ENCODE results near the gene PNKD.
A peak's percentile ranks its signal among the peaks of the same experiment; 100 is the strongest.
"Not testable (repeated sequence)": the region's sequence is repeated elsewhere in the genome, so short reads cannot be mapped to it uniquely, and the experiment has no call there.

PNKD gene

DNA sequence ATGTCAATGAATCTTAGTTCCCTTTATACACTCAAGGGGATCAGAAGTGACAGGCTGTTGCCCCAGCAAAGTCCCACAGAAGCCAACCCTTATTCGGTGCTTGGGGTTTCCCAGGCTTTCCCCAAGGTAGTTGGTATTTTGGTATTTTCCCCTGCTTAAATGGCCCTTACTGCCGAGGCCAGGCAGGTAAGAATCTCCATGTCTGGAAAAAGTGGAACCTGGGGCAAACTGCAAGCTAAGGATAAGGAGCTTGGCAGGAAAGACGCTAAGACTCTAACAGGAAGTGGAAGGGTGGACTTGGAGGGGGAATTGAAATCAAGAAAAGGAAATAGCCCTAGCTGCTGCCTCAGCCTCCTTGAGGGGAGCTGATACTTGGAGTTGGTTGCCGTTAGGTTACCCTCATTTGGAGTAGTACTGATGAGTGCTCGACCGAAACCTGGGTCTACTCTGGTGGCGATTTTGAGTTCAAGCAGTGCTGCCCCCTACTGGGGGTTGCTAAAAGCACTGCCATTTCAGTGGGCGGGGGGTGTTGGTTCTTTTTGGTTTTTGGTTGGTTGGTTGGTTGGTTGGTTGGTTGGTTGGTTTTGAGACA lies 12.8 kb upstream of the PNKD start:
- no peak for DNase-seq

DNA sequence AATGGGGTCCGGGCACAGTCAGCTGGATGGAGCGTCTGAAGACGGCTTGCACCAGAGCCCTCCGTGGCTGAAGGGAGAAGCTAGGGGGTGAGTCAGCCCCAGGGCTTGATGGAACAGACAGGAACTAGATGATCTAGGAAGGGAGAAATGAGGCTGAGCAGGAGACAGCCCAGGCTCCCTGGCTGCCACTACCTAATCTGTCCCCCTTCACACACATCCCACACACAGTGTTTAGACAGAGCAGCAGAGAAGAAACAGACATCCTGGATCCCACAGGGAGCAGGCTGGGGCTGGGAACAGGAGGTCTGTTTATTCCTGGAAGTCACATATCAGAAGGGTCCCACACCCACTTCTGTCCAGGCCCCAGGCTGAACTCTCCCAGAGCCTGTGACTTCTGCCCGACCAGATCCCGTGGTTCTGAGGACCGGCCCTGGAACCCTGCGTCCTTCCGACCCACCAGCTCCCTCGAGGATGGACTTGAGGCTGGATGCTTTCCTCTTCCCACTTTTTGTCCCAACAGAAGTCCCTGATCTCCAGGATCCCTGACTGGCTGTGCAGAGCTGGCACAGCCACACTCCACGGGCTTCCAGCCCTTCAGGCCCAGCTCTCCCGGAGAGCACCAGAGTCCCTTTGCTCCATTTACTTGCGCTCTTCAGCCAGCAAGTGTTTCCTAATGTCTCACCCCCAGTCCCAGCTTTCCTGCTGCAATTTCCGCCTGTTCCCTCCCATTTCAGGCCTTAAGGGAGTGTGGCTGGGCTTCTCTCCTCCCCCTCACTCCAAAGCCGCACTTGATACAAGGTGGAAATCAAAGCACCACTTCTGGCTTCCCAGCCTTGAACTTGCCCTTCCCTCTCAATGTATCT lies 11.0 kb upstream of the PNKD start:
- peak; percentile 96 for DNase-seq

DNA sequence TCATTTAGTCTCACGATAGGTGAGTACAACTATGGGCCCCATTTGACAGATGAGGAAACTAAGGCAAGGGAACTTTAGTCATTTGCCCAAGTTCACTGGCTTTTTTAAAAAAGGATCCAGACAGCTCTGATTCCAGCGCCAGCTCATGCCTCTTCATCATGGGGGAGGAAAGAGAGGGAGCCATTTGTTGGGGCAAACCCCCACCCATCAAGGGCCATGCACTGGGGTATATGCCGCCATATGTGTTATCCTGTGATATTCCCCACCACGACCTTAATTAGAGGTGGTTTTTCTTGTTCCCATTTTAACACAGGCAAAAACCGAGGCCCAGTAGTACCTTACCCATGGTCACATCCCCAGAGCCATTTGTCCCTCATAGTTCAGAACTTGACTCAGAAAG lies 10.2 kb upstream of the PNKD start:
- DNase-seq: no peak

DNA sequence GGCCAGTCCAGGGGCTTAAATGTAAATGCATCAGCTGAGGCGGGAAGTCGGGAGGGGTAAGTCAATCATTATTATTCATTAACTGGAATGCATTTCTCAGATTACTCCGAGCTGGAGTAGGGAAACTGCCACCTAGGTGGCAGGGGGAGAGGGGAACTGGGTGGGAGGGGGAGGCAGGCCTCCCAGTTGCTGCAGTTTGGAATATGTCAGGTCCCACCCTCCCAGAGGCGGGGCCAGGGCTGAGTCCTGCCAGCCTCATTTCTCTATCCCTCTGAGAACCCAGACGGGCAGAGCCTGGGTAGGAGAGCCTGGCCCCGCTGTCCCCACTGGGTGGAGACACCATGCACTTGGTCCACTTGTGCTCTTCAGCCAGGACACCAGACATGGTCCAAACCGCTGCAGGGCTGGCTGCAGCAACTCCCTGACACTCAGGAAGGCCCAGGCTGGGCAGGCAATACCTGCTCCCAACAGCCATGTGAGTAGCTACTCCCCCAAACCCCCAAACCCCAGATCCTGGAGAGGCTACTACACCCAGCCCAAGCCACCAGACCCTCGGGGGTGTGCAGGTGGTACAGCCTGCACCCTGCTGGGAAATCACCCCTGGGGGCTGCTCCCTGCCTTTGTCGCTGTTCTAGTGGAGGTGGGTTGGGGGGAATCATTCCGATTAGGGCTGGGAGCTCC lies 9.4 kb upstream of the PNKD start, which contains the start of gene GPBAR1:
Gene GPBAR1 (plus strand): TSS at position 274 of the 681 bp plus-strand sequence. CDS start 1,710 bp downstream, outside the sequence.
- DNase-seq: peak; percentile 79

DNA sequence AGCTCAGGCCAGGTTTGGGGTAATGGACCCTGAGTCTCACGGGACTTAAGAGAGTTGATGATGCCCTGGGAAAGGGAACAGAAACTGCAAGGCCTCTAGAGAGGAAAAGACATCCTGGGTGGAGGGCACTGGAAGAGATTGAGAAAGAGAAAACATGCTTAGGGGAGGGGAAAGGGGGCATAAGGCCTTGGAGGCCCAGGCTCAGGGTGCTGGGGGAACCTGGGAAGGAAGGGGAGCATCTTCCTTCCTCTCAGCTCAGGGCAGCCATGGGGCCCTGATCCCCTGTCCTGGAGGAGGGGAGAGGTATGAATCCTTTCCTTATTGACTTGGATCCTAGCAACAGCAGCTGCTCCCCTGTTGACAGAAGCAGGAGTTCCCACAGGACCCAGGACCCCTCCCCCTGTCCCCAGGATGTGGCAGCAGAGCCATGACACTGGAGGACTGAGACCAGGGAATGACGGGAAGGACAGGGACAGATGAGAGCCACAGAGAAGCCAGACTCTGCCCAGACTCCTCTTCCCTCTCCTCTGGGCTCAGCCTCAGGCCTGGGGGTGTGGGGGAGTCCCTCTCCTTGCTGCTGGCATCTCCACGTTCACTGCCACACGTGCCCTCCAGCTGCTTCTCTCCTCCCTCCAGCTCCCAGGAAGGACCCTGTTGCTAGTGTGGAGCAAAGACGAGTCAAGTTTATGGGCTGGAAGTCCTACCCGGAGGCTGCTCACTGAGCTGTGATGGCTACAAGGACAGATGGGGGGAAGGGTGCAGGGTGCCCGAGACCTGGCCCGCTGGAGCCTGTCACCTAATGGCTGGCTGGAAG lies 8.7 kb upstream of the PNKD start:
- no peak for DNase-seq

DNA sequence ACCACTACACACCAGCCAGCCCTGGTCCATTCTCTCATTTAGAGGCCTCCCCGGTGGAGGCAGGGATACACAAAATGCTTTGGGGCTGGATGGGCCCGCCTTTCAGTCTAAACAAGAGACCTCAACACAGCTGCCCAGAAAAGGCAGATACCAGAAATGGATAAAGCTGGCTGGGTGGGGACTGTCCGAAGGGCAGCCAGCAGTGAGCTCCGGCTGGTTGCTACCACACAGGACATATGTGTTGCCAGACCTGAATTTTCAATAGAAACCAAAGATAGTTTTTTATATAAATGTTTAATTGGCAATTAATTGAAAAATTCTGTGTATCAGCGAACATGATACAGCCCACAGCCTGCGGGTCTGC lies 8.1 kb upstream of the PNKD start:
- DNase-seq: no peak

DNA sequence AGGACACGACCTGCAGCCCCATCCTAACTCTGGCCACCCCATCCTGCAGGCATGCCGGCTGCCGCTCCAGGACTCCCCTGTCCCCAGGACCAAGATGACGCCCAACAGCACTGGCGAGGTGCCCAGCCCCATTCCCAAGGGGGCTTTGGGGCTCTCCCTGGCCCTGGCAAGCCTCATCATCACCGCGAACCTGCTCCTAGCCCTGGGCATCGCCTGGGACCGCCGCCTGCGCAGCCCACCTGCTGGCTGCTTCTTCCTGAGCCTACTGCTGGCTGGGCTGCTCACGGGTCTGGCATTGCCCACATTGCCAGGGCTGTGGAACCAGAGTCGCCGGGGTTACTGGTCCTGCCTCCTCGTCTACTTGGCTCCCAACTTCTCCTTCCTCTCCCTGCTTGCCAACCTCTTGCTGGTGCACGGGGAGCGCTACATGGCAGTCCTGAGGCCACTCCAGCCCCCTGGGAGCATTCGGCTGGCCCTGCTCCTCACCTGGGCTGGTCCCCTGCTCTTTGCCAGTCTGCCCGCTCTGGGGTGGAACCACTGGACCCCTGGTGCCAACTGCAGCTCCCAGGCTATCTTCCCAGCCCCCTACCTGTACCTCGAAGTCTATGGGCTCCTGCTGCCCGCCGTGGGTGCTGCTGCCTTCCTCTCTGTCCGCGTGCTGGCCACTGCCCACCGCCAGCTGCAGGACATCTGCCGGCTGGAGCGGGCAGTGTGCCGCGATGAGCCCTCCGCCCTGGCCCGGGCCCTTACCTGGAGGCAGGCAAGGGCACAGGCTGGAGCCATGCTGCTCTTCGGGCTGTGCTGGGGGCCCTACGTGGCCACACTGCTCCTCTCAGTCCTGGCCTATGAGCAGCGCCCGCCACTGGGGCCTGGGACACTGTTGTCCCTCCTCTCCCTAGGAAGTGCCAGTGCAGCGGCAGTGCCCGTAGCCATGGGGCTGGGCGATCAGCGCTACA lies 7.4 kb upstream of the PNKD start:
- no peak for DNase-seq

DNA sequence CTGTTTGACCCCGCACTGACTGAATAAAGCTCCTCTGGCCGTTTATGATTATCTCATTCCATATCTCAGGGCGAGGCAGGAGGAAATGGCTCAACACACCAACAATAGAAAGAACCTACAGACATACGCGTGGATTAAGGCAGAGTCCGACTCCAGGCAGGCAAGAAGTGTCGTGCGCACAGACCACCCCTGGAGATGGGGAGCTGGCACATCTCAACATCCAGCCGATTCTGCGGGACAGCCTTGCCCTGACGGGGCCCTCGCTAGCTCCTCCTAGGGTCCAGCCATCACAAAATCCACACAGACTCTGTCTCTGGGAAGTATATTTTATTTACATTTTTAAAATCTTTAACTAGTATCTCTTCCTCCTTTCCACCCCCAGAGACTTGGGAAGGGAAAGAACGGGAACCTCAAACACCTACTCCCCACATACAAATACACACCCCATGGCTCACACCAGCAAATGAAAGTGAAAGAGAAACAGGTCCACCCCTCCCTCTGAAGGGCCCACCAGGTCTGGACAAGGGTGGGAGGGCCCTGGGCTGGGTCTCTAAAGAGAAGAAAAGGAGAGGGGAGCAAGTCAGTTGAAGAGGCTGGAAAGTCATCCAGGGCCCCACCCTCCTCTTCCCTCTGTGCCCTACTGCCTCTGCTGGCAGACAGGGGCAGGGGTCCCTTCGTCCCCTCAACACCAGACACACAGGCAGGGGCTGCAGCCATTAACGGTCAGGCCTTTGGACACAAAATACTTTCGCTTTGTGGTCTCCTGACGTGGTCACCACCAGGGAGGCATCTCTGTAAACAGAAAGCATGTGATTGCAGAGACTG lies 6.3 kb upstream of the PNKD start:
- DNase-seq: peak; percentile 51

DNA sequence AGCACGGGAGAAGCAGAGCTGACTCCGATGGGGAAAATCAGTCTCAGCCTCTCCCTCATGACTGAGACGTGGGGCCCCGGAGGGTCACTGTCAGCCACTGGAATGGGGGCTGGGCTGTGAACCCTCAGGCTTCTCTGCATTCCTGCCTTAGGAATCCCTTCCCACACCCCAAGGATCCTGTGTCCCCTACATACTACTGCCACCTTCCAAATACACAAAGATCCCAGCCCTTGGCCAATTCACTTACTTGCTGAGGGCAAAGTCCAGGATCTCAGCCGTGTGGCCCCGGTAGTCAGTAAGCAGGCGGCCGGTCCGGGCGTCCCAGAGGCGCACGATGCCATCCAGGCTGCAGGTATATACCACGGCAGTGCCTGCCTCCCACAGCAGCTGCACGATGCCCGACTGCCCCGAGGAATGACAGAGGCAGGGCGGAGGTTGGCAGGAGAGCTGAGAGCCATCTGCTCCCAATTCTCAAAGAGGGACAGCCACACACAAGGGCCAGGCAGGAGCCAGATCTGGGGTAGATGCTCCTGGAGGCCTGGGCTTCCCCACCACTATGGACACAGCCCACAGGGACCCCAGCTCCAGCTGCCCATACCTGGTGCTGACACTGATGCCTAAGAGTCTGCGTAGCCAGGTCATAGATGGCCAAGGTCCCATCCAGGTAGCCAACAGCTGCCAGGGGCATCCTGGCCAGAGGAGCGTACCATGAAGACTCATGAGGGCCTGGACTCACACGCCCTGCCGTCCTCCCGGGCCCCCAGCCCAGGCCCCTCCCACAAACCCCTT lies 5.4 kb upstream of the PNKD start:
- DNase-seq: peak; percentile 54

DNA sequence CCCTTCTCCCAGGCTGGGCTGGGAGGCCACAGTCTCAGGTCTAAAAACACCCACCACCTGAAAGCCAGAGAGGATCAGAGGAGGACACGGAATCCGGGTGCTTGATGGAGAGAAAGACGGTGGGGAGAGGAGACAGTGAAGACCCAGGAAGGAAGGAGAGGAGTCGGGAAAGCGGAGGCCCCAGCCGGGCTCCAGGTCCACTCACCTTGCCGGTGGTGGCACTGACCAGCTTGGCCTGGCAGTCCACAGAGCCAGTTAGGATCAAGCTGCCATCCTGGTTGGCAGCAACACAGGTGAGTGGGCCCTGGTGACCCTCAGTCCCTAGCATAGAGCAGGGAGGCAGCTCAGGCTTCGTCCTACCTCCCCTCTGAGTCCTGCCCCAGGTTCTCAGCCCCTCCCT lies 4.7 kb upstream of the PNKD start:
- DNase-seq: no peak

DNA sequence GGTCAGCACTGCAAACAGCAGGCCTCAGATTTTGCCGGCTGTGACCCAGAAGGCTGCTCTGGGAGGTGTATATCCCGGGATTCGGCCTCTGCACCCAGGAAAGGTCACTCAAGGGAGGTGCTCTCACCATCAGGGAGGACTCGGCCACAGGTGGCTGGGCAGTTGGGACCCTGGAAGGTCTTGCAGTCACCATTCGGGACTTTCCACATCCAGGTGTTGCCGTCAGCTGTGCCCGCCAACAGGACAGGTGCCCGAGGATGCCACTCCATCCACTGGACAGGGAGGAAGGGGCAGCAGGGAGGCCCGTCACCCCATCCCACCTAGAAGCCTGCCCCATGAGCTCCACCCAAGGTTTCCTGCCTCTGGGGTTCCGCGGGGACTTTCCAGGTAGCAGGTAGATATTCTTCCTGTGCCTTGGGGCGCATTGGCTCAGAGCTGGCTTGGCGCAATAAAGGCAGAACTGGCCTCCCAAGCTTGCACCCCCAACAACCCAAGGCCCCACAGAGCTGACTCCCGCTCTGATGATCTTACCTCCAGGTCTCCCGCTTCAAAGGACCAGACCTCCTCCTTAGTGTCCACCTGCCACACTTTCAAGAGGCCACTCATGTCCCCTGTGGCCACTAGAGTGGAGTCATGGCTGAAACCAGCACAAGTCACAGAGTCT lies 3.9 kb upstream of the PNKD start:
- DNase-seq: no peak

DNA sequence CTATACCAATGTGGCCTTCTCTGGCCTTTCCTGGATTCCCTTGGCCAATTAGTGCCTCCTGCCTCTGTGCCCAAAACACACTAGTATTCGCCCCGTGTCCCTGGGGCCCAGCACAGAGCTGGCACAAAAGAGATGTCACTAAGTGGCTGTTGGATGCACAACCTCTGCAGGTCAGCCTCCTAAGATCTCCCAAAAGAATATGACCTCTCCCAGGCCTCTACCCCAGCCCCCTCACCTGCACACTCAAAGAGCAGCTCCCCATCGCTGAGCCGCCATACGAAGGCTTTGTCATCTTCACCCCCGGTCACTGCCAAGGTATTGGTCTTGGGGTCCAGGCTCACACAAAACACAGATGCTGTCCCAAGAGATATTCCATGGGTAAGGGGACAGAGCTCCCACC lies 3.1 kb upstream of the PNKD start:
- DNase-seq: no peak

DNA sequence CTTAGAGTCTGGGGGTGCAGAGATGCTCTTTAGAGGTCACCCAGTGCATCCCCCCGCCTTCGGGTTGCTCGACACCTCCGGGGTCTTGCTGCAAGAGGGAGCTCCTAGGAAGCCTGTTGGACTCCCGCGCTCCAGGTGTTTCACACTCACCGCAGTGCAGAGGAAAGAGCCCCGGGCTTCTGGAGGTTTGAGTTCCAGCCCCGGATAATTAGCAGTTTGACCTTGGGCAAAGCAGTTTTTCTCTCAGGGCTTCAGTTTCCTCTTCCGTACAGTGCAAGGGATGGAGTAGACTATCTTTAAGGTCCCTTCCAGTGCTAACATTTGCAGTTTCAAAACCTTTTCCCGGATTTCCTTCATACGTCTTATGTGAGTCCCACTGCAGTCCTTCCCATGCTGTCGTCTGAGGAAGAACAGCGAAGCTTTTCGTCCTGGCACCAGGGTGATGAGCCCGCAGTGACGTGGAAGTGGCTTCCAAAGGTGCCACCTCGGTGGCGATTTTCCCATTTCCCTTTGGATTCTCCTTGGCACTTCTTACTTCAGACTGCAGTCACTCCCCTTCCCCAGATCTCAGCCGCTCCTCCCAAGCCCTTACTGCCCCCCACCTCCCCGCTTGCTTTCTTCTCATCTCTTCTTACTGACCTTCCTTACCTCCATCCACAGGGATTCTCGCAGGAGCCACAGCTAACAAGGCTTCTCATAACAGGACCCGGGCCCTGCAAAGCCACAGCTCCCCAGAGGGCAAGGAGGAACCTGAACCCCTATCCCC lies 585 bp downstream of the PNKD start:
- peak; percentile 59 for DNase-seq

DNA sequence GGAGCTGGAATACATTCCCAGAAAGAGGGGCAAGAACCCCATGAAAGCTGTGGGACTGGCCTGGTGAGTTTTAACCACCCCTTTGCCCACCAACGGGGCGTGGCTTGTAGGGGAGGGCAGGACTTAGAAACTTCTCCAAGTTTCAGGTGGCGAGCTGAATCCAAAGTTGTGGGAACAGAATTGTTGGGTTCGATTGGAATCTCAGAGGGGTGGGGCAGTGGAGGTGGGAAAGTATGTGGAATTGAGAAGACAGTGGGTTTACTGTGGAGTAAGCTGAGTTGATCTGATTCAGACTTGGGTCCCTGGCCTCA lies 1.1 kb downstream of the PNKD start:
- no peak for DNase-seq

DNA sequence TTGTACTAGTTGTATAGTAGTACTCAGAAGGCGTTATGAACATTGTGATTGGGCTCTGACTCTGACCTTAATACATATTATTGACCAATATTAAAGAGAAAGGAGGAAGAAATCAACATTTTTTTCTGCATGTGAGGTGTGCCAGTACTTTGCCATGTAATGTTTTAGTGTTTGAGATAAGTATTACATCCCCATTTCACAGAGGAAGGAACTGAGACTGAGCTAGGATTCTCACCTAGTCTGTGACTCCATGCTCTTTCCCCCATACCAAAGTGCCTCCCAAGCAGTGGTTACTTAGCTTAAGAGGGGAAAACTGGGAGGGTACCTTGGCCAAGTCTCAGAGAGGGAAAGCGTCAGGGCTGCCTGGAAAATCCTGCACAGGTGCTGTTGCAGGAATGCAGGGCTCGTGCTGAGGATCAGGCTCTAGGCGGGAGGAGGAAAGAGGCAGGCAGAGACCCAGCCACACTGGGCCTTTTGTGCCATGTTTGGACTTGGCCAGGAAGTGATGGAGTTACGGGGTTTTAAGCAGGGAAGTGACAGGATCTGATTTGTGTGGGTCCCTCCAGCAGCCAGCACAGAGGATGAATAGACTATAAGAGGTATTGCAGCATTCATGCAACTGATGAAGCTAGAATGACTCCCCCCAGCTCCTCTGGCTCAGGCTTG lies 1.7 kb downstream of the PNKD start:
- DNase-seq: peak; percentile 50

DNA sequence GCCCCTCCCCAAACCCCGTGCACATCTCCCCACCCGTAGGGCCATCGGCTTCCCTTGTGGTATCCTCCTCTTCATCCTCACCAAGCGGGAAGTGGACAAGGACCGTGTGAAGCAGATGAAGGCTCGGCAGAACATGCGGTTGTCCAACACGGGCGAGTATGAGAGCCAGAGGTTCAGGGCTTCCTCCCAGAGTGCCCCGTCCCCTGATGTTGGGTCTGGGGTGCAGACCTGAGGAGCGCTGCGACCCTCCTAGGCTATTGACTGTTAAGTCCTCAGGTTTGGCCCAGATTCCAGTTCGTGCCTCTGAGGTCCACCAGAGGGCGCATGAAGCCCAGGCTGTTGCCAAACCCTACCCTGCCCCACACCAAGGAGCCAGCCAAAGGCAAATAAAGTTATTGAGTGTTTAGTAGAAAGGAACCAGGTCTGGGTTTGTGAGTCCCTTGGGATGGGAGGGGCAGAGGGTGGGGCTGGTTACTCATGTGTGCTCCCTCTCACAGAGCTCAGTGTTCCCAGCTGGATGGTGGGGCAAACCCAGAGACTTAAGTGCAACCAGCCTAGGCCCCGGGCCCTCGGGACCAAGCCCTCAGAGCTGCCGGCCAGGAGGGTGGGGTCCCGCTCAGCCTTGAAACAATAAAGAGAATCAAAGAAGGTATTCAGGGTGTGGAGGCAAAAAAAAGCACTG lies 2.4 kb downstream of the PNKD start:
- peak; percentile 93 for DNase-seq

DNA sequence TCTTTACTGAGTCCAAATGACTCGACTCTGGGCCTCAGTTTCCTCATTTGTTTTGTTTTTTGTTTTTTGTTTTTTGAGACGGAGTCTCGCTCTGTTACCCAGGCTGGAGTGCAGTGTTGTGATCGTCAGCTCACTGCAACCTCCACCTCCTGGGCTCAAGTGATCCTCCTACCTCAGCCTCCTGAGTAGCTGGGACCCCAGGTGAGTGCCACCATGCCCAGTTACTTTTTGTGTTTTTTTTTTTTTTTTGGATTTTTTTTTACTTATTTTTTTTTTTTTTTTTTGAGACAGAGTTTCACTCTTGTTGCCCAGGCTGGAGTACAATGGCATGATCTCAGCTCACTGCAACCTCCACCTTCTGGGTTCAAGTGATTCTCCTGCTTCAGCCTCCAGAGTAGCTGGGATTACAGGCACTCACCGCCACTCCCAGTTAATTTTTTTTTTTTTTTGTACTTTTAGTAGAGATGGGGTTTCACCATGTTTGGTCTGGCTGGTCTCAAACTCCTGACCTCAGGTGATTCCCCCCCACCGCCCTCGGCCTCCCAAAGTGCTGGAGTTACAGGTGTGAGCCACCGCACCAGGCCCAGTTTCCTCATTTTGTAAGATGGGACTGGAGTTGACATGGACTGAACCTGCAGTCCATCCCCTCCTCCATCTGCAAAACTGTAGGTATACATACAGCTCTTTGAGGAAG lies 3.0 kb downstream of the PNKD start:
- not testable (repeated sequence) for DNase-seq
